Caco-2 (cell line): ENCODE data around the gene NEURL2. TPM values are rescaled to one million over a fixed set of nuclear protein-coding genes. Genes with fewer than 3 reads are reported as not detected.

Experiments
- BruUV-seq: library from RNA; stranded (reverse); fragments of 400-500 nt; replicated peaks from 2 replicates; lab custom pipeline; 2021; lab: Mats Ljungman, UMichigan
- CTCF ChIA-PET: fragments of 300-600 bp; sonication (Branson Sonifier 250); formaldehyde crosslinking; loops from one replicate; lab custom pipeline; 2022; ENCODE audit warnings: antibody characterized with exemption; lab: Charles Lee
- POLR2A ChIA-PET: fragments of 300-600 bp; sonication (Branson Sonifier 250); formaldehyde crosslinking; loops from one replicate; lab custom pipeline; 2022; ENCODE audit warnings: antibody characterized with exemption; lab: Charles Lee
- DNase-seq, 2 experiments: peaks; one replicate each; pipeline versions ENCODE4 v3.0.0 to v3.0.0-alpha.2; 2020 to 2022
- H3K27me3 ChIP-seq: replicated peaks from 2 replicates; pipeline ENCODE4 v1.6.0; 2011; ENCODE audit warnings: low read length; ENCODE audit not compliant: control insufficient read depth, insufficient read depth
- H3K36me3 ChIP-seq: 2 replicates; pipeline ENCODE4 v1.5.1; 2011; ENCODE audit warnings: low read length; ENCODE audit not compliant: control insufficient read depth, insufficient read depth
- H3K4me1 ChIP-seq: fragments of 250-450 bp; sonication (Bioruptor Pico); 2 replicates; pipeline ENCODE4 v1.5.1; 2020; ENCODE audit warnings: mild to moderate bottlenecking
- H3K4me3 ChIP-seq: 2 replicates; pipeline ENCODE4 v1.5.1; 2011; ENCODE audit warnings: low read depth, mild to moderate bottlenecking, control low read depth, low read length
- H3K9me3 ChIP-seq: fragments of 250-450 bp; sonication (Bioruptor Pico); 2 replicates; pipeline ENCODE4 v1.5.1; 2020; ENCODE audit warnings: mild to moderate bottlenecking, moderate library complexity
- H3K27ac Mint-ChIP-seq: one replicate; pipeline ENCODE4 v1.8.0; 2022; ENCODE audit warnings: mixed read lengths; ENCODE audit not compliant: unreplicated experiment
- H3K27me3 Mint-ChIP-seq: one replicate; pipeline ENCODE4 v1.8.0; 2022; ENCODE audit warnings: mixed read lengths; ENCODE audit not compliant: insufficient read depth, unreplicated experiment
- H3K36me3 Mint-ChIP-seq: one replicate; pipeline ENCODE4 v1.8.0; 2022; ENCODE audit warnings: mild to moderate bottlenecking, mixed read lengths; ENCODE audit not compliant: insufficient read depth, unreplicated experiment
- H3K4me1 Mint-ChIP-seq: one replicate; pipeline ENCODE4 v1.8.0; 2022; ENCODE audit warnings: low read depth, mixed read lengths; ENCODE audit not compliant: unreplicated experiment
- H3K4me3 Mint-ChIP-seq: one replicate; pipeline ENCODE4 v1.8.0; 2022; ENCODE audit warnings: mild to moderate bottlenecking, moderate library complexity, mixed read lengths; ENCODE audit not compliant: unreplicated experiment
- H3K9me3 Mint-ChIP-seq: one replicate; pipeline ENCODE4 v1.8.0; 2022; ENCODE audit warnings: mixed read lengths; ENCODE audit not compliant: unreplicated experiment
- intact Hi-C: fragments of 100-400 bp; cut with micrococcal nuclease; formaldehyde crosslinking; loops from one replicate; pipeline ENCODE4 v1.10.0; 2022; ENCODE audit not compliant: unreplicated experiment
- total RNA-seq: library from RNA; stranded (reverse); gene quantifications from 2 replicates; pipeline ENCODE4 v1.2.3, GENCODE V29; 2022
- TF ChIP-seq, protein P1 (sequence below), 2 experiments: fragments of 200-600 bp in 1 of 2; IDR thresholded peaks; 1 replicate in 1 of 2; 2 replicates in 1 of 2; pipeline versions ENCODE4 v1.5.1 to v1.8.0; 2011 to 2022; ENCODE audit warnings: antibody characterized with exemption in 1 of 2, control low read depth in 1 of 2, inconsistent platforms in 1 of 2, low read depth in 1 of 2, low read length in 1 of 2, mild to moderate bottlenecking in 1 of 2, moderate library complexity in 1 of 2; ENCODE audit not compliant: insufficient read depth in 1 of 2, severe bottlenecking in 1 of 2, unreplicated experiment in 1 of 2

The NEURL2 gene
- total RNA-seq, 1 experiment from 2014 or later: 12.6 TPM

DNA sequence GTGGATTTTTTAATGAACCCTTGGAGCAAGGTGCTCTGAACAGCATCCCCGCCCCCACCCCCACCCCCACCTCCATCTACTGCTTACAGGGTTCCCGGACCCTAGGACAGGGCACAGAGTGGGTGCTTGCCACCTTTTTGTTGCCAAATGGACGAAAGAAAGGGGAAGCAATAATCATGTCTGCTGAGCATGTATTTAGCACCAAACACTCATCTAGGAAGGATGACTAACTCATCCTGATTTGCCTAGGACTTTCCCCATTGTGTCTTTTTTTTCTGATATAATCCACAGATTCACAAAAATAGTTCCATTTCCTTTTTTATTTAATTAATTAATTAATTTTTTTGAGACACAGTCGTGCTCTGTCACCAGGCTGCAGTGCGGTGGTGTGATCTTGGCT is 22.1 kb upstream of the NEURL2 start:
- Histone ChIP-seq H3K9me3 (no peaks in the 10 kb centered on the region), H3K4me1 (peaks cover 12% of the 10 kb centered on the region), H3K36me3 (no peaks in the 10 kb centered on the region), H3K27me3 (no peaks in the 10 kb centered on the region), H3K4me3 (no peak overlapping the region)
- Mint-ChIP-seq H3K36me3 (peaks cover 14% of the 10 kb centered on the region), H3K27ac (no peak overlapping the region), H3K4me1 (peaks cover 7% of the 10 kb centered on the region), H3K4me3 (no peak overlapping the region), H3K9me3 (no peaks in the 10 kb centered on the region), H3K27me3 (no peaks in the 10 kb centered on the region)
- DNase-seq: no peak
- ChIA-PET POLR2A (no interaction called here), CTCF (no interaction called here)
- no TSS peak for BruUV-seq
- intact Hi-C loops: loop anchor here (2.0 kb wide), 1 partner anchor 22 kb away; the partner anchor contains the start of gene PCIF1
- TF ChIP-seq, protein P1, sequence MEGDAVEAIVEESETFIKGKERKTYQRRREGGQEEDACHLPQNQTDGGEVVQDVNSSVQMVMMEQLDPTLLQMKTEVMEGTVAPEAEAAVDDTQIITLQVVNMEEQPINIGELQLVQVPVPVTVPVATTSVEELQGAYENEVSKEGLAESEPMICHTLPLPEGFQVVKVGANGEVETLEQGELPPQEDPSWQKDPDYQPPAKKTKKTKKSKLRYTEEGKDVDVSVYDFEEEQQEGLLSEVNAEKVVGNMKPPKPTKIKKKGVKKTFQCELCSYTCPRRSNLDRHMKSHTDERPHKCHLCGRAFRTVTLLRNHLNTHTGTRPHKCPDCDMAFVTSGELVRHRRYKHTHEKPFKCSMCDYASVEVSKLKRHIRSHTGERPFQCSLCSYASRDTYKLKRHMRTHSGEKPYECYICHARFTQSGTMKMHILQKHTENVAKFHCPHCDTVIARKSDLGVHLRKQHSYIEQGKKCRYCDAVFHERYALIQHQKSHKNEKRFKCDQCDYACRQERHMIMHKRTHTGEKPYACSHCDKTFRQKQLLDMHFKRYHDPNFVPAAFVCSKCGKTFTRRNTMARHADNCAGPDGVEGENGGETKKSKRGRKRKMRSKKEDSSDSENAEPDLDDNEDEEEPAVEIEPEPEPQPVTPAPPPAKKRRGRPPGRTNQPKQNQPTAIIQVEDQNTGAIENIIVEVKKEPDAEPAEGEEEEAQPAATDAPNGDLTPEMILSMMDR (IDR thresholded peaks at IDR 0.05; ENCODE audit: insufficient read depth in 1 of 2, low read depth in 1 of 2, low read length in 1 of 2, severe bottlenecking in 1 of 2, unreplicated experiment in 1 of 2): no peak

DNA sequence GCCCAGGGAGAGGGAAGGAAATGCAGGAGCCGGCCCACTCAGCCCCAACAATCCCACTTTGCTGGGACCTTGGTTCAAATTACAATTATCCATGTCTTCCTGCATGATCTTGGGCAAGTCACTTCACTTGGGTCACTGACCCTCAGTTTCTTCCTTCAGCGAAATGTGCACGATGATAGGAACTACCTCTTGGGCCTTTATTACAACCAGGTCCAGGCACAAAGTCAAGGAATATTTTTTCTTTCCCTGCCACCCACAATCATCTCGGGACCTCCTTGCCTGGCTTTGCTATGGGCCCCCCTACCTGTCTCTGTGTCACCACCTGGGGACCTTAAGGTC is 21.3 kb upstream of the NEURL2 start:
- intact Hi-C loops: loop anchor here (2.0 kb wide), 1 partner anchor 22 kb away; the partner anchor contains the start of gene PCIF1
- H3K4me1 ChIP-seq: peaks cover 12% of the 10 kb centered on the region
- ChIA-PET POLR2A (interaction anchor here (0.9 to 1.1 kb wide), 3 partner anchors 10 to 32 kb away, joined by 3 to 4 read pairs (median 4); partner anchors contain the start of gene PCIF1), CTCF (interaction anchor here (1.0 kb wide), 1 partner anchor 21 kb away, joined by 4 read pairs; the partner anchor contains the start of genes CTSA and NEURL2)
- TF ChIP-seq, protein P1 (IDR thresholded peaks at IDR 0.05; ENCODE audit: insufficient read depth in 1 of 2, low read depth in 1 of 2, low read length in 1 of 2, severe bottlenecking in 1 of 2, unreplicated experiment in 1 of 2): no peak
- peak overlapping the region; percentile 37 for H3K27ac Mint-ChIP-seq
- H3K9me3 ChIP-seq: no peaks in the 10 kb centered on the region
- H3K4me1 Mint-ChIP-seq: peaks cover 7% of the 10 kb centered on the region
- H3K36me3 ChIP-seq: no peaks in the 10 kb centered on the region
- no peaks in the 10 kb centered on the region for H3K27me3 Mint-ChIP-seq
- no TSS peak for BruUV-seq
- H3K36me3 Mint-ChIP-seq: peaks cover 14% of the 10 kb centered on the region
- H3K27me3 ChIP-seq: no peaks in the 10 kb centered on the region
- no peaks in the 10 kb centered on the region for H3K9me3 Mint-ChIP-seq
- DNase-seq: no peak
- H3K4me3 ChIP-seq: peak overlapping the region; percentile 42
- H3K4me3 Mint-ChIP-seq: peak overlapping the region; percentile 72

DNA sequence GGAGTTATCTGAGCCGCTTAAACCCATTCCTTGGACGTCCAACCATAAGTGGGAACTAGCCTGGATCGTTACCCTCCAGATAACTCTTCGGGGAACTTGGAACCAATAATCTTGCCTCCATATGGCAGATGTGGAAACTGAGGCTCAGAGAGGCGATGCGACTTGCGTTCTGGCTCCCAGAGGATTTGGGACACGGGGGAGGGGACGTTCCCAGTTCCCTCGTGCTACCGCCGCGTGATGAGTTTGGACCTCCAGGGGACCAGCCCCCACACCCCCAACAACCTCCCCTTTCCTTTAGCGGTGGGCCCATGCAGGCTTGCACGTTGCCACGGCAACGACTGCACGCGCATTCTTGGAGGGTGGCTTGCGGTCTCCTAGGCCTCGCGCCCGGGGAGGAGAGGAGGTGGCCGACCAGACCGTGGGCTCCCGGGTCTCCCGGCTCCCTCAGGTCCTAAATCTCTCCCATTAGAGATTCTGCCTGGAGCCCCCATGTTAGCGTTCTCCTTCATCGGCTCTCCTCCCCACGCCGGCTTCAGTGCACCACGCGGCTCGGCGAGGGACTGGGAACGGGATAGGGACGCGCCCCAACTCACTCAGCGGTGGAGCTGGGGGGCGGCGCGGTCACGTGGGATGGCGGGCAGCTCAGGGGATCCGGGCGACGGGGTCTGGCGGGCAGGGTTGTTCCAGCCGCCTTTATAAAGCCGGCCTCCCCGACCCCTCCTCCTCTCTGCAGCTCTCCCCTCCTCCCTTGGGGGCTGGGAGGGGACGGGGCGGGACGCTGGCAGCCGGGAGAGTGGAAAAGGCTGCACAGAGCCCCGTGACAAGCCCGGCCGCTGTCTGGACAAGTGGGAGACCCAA is 20.7 kb upstream of the NEURL2 start, which contains the start of gene PLTP:
TSS of gene PLTP (minus strand) at position 670 of the 858 bp plus-strand sequence. CDS start 703 bp downstream, outside the sequence.
- peak within 1 kb of the TSS; percentile 72 for H3K4me3 Mint-ChIP-seq
- Histone ChIP-seq H3K36me3 (no peaks in the 10 kb centered on the region), H3K4me1 (peaks cover 12% of the 10 kb centered on the region), H3K4me3 (peak within 1 kb of the TSS; percentile 42), H3K9me3 (no peaks in the 10 kb centered on the region), H3K27me3 (no peaks in the 10 kb centered on the region)
- H3K36me3 Mint-ChIP-seq: peaks cover 14% of the 10 kb centered on the region
- TSS peak; percentile 79 for BruUV-seq
- H3K27me3 Mint-ChIP-seq: no peaks in the 10 kb centered on the region
- TF ChIP-seq, protein P1 (IDR thresholded peaks at IDR 0.05; ENCODE audit: insufficient read depth in 1 of 2, low read depth in 1 of 2, low read length in 1 of 2, severe bottlenecking in 1 of 2, unreplicated experiment in 1 of 2): no peak
- intact Hi-C loops: loop anchor here (2.0 kb wide), 1 partner anchor 23 kb away; the partner anchor contains the start of gene PCIF1
- peak; percentile 73 to 78 for DNase-seq
- no peaks in the 10 kb centered on the region for H3K9me3 Mint-ChIP-seq
- ChIA-PET CTCF (interaction anchor here (0.6 to 1.0 kb wide), 3 partner anchors 21 to 1248 kb away, joined by 3 to 4 read pairs (median 4); partner anchors contain the start of genes CTSA and NEURL2), POLR2A (interaction anchor here (0.9 to 1.1 kb wide), 3 partner anchors 11 to 31 kb away, joined by 3 to 4 read pairs (median 4); partner anchors contain the start of gene PCIF1)
- peaks cover 7% of the 10 kb centered on the region for H3K4me1 Mint-ChIP-seq
- H3K27ac Mint-ChIP-seq: peak within 1 kb of the TSS; percentile 37
